ENCODE results near the gene SPAG16. TPM values are rescaled to one million over a fixed set of nuclear protein-coding genes. Genes with fewer than 3 reads are reported as not detected.
"Not testable (repeated sequence)": the region's sequence is repeated elsewhere in the genome, so short reads cannot be mapped to it uniquely, and the experiment has no call there.

The SPAG16 gene
- total and polyA plus RNA-seq, 2 of the 13 experiments (the other 11 are each of a cell fraction or from before 2014, with no cell fraction given) = 9.6 to 26.5 TPM

DNA sequence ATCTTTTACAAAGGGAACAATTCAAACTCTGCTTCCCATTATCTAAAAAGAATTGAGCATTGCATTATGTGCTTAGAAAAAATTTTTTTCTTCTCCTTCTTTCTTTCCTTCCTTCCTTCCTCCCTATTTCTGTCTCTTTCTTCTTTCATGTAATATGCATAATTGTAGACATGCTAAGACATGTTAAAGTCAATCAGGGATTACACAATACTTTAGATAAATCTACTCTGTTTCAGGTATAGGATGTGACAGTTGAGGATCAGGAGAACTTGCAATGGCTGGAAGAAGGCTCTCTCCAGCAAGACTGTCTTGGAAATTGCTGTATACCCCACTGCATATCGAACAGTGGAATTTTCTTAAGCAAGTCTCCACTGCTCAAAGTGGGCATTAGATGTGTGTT lies 9.0 kb upstream of the SPAG16 start:
- FAIRE-seq (no peak), ATAC-seq (no peak), DNase-seq (ENCODE audit: low spot score) (no peak)
- Histone ChIP-seq H3K79me2 (ENCODE audit: insufficient read depth, low read length) (no peaks in the 10 kb centered on the region), H3K27ac (ENCODE audit: extremely low read length, insufficient read depth, low read length) (no peak overlapping the region), H3K4me3 (replicated peaks in 1 of 3; ENCODE audit: insufficient read depth in 1 of 3, low read depth in 2 of 3, low read length in 3 of 3) (no peak overlapping the region), H3K36me3 (replicated peaks in 1 of 2; ENCODE audit: control insufficient read depth in 1 of 2, insufficient read depth in 2 of 2, low read length in 2 of 2) (no peaks in the 10 kb centered on the region), H3K4me1 (ENCODE audit: insufficient read depth, low read length) (0 out of 2 replicates have a peak, but pooled peaks cover 8% of the 10 kb centered on the region), H4K20me1 (ENCODE audit: insufficient read depth, low read length) (no peaks in the 10 kb centered on the region), H3K4me2 (ENCODE audit: low read depth, low read length) (no peak overlapping the region), H3K27me3 (ENCODE audit: control insufficient read depth in 1 of 2, insufficient read depth in 2 of 2, low read length in 2 of 2) (no peaks in the 10 kb centered on the region), H3K9ac (ENCODE audit: insufficient read depth, low read depth, low read length) (no peak overlapping the region), H2AFZ (ENCODE audit: low read length) (no peak overlapping the region), H3K9me3 (ENCODE audit: low read length) (peaks cover 14% of the 10 kb centered on the region; the same call in 1 of the 2 replicates)
- 0% methylated on average over 1 of the region's 1 CpG for WGBS (ENCODE audit: low lambda C conversion rate)
- ChIA-PET POLR2A (interaction anchor here (1.1 kb wide), 1 partner anchor 8 kb away, joined by 4 read pairs; no protein-coding TSS in a partner anchor), CTCF (ENCODE audit: low intra/inter-chr PET ratio, low total read pairs) (no interaction called here)
- BruUV-seq (replicated peaks) = no TSS peak
- intact Hi-C loops (cut with micrococcal nuclease; ENCODE audit: unreplicated experiment) (no loop called here), in situ Hi-C loops (cut with HindIII; ENCODE audit: extremely low pct_ligation_motif_present, low pct_unique_long_range_greater_than_20kb) (no loop called here)
- TF ChIP-seq CEBPB (IDR thresholded peaks at IDR 0.05; ENCODE audit: borderline replicate concordance, low read depth, low read length) (peak; percentile 66), SPEN (CRISPR knock-in tag; IDR thresholded peaks at IDR 0.05; ENCODE audit: low read depth) (no peak), GATA4 (IDR thresholded peaks at IDR 0.05; ENCODE audit: borderline replicate concordance, low read depth) (no peak)
- TF ChIP-seq, protein P1, sequence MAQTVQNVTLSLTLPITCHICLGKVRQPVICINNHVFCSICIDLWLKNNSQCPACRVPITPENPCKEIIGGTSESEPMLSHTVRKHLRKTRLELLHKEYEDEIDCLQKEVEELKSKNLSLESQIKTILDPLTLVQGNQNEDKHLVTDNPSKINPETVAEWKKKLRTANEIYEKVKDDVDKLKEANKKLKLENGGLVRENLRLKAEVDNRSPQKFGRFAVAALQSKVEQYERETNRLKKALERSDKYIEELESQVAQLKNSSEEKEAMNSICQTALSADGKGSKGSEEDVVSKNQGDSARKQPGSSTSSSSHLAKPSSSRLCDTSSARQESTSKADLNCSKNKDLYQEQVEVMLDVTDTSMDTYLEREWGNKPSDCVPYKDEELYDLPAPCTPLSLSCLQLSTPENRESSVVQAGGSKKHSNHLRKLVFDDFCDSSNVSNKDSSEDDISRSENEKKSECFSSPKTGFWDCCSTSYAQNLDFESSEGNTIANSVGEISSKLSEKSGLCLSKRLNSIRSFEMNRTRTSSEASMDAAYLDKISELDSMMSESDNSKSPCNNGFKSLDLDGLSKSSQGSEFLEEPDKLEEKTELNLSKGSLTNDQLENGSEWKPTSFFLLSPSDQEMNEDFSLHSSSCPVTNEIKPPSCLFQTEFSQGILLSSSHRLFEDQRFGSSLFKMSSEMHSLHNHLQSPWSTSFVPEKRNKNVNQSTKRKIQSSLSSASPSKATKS (CRISPR knock-in tag; IDR thresholded peaks at IDR 0.05) = no peak

DNA sequence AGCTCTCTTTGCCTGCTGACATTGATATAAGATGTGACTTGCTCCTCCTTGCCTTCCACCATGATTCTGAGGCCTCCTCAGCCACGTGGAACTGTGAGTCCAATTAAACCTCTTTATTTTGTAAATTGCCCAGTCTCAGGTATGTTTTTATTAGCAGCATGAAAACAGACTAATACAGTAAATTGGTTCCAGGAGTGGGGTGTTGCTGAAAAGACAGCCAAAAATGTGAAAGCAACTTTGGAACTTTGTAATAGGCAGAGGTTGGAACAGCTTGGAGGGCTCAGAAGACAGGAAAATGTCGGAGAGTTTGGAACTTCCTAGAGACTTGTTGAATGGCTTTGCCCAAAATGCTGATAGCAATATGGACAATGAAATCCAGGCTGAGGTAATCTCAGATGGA lies 7.1 kb upstream of the SPAG16 start:
- H3K4me2 ChIP-seq (ENCODE audit: low read depth, low read length); intact Hi-C loops (cut with micrococcal nuclease; ENCODE audit: unreplicated experiment); H3K9ac ChIP-seq (ENCODE audit: insufficient read depth, low read depth, low read length); ATAC-seq; DNase-seq (ENCODE audit: low spot score); in situ Hi-C loops (cut with HindIII; ENCODE audit: extremely low pct_ligation_motif_present, low pct_unique_long_range_greater_than_20kb); FAIRE-seq; H3K36me3 ChIP-seq (replicated peaks in 1 of 2; ENCODE audit: control insufficient read depth in 1 of 2, insufficient read depth in 2 of 2, low read length in 2 of 2); H3K4me1 ChIP-seq (ENCODE audit: insufficient read depth, low read length); H3K4me3 ChIP-seq (replicated peaks in 1 of 3; ENCODE audit: insufficient read depth in 1 of 3, low read depth in 2 of 3, low read length in 3 of 3); H2AFZ ChIP-seq (ENCODE audit: low read length); H3K27me3 ChIP-seq (ENCODE audit: control insufficient read depth in 1 of 2, insufficient read depth in 2 of 2, low read length in 2 of 2); CTCF ChIA-PET (ENCODE audit: low intra/inter-chr PET ratio, low total read pairs); H3K27ac ChIP-seq (ENCODE audit: extremely low read length, insufficient read depth, low read length); H4K20me1 ChIP-seq (ENCODE audit: insufficient read depth, low read length); BruUV-seq (replicated peaks); POLR2A ChIA-PET; H3K79me2 ChIP-seq (ENCODE audit: insufficient read depth, low read length): not testable (repeated sequence)
- H3K9me3 ChIP-seq (ENCODE audit: low read length) = peaks cover 14% of the 10 kb centered on the region; the same call in 1 of the 2 replicates
- 2% methylated on average over 2 of the region's 2 CpGs for WGBS (ENCODE audit: low lambda C conversion rate)
